Glomerular endothelial cell (primary cell): Measurements from ENCODE around the gene DNER. TPM values are rescaled to one million over a fixed set of nuclear protein-coding genes. Genes with fewer than 3 reads are reported as not detected.

ENCODE experiments used
- DNase-seq: peaks from one replicate; pipeline ENCODE4 v3.0.0-alpha.2; 2011; ENCODE audit warnings: low read depth, low spot score; ENCODE audit errors: extremely low read depth
- total RNA-seq: library from RNA; depleted of rRNA; stranded (reverse); fragments of >200 nt; gene quantifications from 2 replicates; pipeline ENCODE4 v1.2.3, GENCODE V29; 2015

DNER gene
- total RNA-seq, 1 donor from 2014 or later = 5.4 TPM

DNA sequence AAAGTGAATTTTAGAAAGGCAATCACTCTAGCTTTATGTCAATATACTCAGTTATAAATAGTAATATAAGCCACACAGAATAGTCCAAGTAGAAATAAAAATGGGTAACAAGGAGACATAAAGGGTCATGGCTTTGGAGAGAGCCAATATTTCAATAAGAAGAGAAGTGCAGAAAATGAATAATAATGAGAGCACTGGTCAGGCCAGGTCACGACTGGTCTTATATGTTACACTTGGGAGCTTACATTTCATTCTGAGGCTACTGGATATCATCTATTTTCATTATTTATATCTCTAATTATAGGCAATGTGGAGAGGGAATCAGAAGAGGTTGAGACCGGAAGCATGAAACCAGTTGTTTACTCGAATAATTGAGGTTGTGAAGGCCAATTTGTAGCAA, 262.5 kb downstream of the DNER start:
- no peak for DNase-seq

DNA sequence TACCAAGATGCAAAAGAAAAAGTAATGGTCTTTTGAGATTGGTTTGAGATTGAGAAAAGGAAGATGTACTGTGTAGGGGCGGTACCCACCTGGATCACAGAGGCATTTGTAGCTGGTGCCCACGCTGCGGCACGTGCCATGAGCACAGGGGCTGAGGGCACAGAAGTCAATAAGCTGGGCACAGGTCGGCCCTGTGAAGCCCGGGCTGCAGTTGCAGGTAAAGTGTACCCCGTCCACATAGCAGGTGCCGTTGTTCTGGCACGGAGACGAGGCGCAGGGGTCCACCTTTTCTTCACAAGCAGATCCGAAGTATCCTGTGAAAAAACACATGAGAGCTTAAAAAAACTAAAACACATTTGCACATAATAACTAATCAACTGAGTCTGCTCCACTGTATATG, 267.1 kb downstream of the DNER start:
- DNase-seq = no peak

DNA sequence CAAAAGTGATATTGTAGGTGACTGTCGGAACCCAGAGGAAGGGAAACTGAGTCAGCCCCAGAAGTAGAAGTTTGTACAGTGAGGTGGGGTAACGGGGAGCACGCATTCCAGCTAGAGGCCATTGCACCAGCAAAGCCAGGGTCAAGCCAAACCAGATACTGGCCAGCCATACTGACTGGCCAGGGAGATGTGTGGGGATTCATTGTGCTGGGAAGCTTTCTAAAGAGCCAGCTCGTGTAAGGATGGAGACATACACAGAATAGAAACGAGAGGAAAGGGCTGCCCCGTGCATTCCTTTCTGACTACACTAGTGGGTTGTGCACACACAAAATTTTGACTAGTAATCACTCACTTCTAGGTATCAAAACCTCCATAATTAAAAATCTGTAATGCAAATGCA, 268.0 kb downstream of the DNER start:
- no peak for DNase-seq

DNA sequence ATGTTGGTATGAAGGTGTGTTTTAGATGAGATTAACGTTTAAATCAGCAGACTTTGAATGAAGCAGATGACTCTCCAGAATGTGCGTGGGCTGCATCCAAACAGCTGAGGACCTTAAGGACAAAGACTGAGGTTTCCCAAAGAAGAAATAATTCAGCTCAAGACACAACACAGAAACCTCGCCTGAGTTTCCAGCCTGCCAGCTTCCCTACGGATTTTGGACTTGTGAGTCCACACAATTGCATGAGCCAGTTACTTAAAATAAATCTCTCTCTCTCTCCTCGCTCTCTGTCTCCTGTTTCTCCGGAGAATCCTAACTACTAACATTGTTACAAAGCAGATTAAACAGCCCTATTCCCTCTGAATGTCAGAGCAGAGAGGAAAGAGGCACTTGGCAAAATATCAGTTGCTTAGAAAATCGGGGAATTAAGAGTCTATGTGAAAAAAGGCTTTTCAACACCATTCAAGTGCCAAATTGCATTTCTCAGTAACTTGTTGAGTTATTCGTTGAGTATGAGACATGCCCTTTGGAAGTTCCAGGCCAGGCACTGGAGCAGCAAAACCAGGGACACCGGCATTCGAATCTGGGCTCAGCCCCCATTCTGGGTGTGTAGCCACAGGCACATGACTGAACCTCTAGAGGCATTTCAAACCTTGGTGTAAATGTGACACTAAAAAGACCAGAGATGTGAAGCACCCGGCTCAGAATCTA, 268.7 kb downstream of the DNER start:
- no peak for DNase-seq

DNA sequence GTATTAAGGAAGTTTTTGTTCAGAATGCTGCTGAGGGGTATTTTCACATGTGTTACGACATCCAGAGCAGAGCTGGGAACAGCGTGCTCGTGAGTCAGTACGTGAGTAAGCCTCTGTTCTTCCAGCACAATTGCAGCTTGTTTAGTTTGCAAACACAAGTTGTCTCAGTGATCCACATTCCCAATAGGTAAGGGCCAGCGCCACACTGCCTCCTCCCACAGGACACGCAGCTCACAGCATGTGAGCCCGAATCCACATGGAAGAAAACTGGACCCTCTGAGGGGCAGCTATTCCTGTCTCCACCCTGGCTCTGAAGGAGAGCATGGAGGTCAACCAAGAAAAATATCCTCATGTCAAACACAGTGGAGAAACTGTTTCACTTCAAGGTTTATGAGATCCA, 269.3 kb downstream of the DNER start:
- DNase-seq = peak; percentile 66

DNA sequence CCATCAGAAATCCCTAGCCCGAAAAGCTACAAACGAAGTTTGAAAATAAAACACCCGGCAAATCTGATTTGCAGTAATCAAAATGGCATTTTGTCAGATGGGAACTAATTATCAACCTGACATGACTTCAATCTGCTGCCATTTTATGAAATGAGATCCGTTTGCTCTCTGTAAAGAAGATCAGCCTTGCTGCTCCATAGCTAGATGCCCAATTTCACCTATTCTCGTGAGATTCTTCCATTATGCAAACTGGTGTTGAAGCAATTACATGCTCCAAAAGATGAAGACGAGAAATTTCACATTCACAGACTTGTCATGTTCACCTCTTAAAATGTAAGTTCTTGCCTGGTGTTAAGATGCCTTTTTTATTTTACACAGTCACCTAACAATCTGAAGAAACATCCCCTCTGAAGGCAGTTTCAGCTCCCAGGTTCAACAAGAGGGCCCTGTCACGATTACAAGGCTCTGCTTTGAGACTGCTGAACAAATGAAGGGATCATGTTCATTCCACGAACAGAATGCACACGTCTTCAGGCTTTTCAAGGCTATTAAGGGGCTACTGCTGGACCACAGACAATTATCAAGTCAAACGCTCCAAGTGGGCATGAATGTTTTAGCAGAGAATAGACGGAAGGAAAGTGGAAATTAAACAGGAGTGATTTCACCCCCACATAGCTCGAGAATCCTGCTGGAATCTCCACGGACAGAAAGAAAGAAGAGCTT, 270.6 kb downstream of the DNER start:
- no peak for DNase-seq

DNA sequence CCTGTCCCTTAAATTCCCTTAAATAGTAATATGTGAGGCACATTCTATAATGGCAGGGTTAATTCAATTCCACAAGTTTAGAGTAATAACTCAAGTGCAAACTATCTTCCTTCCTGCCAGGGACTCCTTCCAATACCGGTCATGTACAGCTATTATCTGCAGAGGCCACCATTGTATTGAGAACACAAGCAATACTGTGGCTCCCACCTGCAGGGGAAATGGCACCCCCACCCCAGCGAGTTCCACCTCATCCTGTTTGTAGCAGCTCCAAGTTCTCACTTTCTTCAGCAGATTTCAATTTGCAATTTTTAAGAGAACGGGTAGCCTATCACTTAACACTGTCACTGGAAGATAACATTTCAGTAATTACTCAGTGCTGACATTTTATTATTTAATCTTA, 271.2 kb downstream of the DNER start:
- no peak for DNase-seq

DNA sequence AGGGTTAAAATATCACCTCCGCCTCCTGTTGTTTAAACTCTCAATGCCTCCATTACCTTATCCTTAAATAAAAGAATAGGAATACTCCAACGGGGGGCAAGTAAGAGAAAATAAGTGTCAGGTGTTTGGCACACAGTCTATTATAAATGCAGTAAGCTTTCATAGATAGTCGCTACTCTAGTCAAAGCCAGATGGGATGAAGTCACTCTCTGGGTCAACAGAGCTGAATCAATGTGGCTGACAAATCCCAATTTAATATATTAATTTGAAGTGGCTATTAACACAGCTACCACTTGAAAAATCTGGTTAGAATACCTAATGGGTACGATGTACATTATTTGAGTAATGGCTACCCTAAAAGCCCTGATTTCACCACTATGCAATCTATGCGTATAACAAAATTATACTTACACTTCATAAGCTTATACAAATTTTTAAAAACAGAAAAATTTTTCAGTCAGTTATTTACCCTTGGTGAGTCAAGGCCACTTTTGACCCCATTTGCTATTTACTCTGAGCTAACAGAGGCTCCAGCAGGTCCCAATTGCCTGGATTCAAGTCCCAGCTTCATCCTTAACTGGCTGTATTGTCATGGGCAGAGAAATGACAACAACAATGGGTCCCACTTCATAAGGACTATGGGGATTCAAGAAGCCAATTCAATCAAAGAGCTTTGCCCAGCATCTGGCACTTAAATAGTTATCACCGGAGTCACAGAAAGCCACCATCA, 275.8 kb downstream of the DNER start:
- no peak for DNase-seq

DNA sequence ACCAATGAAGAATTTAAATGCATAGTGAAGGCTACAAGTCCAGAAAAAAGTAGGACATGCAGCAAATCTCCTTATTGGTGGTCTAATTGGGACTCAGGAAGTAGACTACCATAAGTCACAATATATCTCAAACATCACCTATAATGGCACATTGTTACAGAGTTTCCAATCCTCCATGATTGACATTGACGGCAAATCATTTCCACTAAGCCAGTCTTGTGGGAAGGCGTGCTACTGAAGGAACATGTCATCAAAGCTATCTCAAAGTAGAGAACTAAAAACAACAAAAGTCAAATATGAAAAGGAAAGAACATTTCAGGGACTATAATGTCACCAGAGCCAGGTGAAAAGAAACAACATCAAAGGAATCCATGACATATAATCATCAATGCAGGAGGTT, 276.9 kb downstream of the DNER start:
- DNase-seq = no peak

DNA sequence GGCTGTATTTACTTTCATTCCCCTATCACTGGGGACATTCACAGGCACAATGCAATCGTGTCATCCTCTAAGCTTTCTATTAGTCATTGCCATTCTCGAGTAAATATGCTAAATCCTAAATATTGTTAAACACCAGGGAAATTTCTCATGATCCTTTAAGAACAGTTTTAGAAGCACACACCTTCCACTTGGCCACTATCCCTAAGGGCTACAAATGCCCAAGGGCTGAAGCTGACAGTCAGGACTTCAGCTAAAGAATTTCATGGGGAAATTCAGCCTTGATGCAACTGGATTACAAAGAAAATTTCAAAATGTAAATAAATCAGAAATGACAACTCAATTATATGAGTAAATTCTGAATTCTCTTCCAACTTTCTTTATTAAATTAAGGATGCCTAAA, 280.2 kb downstream of the DNER start:
- DNase-seq = no peak

DNA sequence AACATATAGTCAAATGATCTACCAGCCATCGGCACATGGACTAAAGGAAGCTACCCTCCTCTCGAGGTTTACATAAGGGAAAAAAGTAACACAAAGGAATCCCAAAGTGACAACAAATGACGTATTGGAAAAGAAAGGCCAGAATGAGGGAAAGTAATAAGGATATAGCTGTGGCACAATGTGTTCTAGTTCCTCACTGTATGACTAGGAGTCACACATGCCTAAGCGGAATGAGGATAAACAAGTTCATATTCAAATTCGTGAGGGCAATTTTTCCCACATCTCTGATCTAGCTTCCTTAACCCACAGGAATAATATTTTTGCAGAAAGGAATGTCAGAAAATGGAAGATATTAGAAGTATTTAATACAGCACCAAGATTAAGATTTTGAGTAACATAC, 281.0 kb downstream of the DNER start:
- DNase-seq = no peak

DNA sequence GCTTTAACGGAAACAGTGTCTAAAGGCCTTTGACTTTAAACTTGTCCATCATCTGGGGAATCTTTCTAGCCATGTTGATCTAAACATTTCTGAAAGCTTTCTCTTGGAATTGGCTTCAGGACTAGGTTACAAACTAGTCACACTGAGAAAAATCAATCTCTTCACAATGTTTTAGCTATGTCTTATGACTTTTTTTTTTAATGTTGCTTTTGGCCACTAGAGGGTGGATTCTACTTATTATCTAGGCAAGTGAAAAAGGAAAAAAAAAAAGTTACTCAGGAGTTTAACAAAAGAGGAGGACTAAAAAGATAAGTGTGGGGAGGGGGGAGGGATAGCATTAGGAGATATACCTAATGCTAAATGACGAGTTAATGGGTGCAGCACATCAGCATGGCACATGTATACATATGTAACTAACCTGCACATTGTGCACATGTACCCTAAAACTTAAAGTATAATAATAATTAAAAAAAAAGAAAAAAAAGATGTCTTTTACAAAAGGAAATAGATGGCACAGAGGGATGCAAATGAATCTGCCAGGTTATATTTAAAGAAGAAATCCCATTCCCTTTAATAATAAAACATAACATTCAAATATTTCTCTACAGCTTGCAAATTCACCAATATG, 282.9 kb downstream of the DNER start:
- DNase-seq = no peak

DNA sequence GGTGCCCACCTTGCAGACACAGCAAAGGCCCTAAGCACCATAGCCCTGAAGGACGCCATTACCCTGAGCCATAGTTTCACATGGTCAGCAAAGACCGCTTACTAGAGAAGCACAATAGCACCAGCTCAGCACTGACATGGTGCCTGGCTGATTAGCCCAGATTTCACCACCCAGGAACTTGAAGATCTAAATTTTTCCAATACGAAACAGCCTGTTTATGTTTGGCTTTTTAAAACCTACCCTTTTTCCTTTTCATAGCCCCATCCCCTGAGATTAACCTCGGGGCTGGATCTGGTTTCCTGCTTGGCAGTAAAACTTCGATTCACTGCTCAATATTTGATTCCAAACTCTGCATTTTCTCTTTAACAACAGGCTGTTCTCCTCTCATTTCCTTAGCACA, 284.8 kb downstream of the DNER start:
- DNase-seq = no peak

DNA sequence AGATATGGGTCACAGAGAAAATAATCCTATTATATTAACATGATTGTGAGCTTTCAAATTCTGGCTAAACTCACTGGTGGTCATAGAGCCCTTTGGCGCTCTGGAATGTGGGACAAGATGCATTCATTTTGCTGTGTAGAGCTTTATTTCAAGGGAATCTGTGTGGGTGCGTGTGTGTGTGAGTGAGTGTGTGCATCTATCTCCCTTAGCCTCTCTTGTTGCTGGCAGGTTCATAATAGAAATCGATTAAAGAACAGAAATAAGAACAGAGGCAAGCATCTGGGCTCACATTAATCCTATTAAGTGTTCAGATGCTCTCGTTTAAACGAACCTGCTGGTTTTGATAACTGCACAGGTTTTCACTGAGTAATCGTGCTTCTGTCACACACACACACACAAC, 287.9 kb downstream of the DNER start:
- no peak for DNase-seq

DNA sequence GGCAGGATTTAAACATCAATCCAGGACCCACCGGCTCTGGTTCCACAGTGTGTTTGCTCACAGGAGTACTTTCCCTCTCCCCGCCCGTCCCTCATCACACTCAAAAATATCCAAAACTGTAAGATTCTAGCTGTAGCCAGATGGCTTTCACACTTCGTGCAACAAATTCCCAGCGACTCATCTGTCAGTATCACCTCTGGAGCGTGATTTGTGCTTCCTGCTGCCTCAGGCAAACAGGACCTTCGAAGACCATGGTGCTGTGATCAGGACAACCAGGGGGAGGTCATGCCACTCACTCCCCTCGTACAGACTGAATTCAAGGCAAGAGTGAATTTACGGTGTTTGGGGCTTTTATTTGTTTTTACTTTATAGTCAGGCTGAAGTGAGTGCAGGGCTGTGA, 288.8 kb downstream of the DNER start:
- DNase-seq = no peak

DNA sequence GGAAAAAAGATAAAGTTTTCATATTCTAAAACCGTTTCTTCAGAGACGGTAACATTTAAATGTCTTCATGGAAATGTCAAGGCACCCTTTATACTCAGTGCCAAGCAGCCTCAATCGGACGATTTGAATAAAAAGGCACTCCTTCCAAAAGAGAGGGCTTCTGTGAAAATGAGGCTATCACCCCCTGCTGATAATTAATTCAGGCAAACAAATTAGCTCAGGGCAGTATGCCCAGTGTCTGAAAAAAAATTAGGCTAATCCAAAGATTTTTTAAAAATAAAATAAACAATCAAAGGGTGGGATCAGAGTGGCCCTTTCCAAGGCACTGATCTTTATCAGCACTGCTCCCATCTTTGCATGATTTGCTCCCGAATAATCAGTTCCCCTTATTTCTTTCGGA, 292.3 kb downstream of the DNER start:
- no peak for DNase-seq

DNA sequence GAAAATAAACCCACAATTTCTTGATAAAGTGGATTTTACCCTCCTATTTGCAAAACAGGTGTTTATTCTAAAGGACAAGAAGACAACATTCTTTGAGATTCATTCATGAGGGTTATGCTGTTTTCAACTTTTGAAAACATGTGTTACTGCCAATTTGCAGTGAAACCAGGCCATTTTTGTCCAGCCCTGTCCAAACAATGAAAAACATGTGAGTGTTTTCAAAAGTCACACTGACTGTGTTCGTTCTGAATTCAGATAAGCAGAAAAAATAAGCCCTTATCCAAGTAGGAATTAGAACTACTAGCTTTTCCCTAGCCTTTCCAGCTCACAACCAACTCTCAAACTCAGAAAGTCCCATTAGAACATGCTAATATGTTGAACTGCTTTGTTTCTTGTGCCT, 295.2 kb downstream of the DNER start:
- no peak for DNase-seq

DNA sequence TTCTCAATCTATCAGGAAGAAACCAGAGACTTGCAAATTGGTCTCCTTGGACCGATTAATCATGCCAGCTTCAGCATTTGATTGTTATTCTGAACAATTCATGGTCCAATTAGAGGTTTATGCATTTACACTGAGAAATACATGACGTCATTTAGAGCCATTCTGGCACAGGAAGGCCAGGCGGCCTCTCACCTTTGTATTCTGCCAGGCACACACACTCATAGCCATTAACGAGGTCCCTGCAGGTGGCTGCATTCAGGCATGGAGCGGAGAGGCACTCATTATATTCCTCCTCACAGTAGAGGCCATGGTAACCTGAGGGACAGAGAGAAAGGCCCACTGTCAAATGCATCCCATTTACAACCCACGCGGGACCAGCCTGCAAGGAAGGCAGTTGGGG, 296.4 kb downstream of the DNER start:
- no peak for DNase-seq

DNA sequence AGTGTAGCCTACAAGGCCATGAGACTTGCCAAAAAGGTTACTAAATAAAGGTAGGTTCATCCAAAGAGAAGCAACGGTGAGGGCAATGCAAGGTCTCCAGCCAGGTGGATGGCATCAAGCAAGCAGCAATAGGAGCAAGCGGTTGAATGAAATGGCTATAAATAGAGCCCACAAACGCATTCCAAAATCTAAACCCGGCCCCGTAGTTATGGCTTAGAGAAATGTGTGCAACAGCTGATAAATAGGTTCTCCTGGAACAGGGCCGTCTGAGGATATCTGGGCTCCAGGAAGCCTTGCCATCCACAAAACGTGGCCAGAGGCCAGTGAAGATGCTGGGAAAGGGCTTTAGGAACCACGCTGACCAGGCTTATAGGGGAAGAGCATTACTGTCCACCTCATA, 297.2 kb downstream of the DNER start:
- DNase-seq = no peak

DNA sequence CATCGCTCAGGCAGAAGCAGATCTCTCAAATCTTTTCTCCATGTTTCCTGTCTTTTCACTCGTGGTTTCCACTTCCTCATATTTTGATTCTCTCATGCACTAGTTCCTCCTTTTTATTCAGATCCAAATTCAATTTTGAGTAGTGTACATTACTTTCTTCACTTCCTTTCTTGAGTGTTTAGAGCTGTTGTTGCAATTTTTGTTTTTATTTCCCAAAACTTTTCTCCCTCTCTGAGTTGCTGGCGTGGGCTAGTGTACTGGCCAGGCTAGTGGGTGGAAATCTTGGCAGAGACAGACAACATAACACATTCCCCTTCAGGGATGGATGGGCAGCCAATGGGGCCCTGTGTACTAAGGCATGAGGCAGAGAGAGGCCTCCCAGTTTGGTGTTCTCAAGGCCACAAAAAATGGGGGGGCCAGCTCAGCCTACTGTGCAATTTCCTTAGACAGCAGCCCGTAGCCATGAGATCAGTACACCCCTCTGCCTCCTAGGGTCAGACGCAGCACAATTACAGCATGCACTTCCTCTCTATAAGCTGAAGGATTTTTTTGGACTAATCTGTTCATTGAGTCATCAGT, 298.1 kb downstream of the DNER start:
- DNase-seq = no peak

DNA sequence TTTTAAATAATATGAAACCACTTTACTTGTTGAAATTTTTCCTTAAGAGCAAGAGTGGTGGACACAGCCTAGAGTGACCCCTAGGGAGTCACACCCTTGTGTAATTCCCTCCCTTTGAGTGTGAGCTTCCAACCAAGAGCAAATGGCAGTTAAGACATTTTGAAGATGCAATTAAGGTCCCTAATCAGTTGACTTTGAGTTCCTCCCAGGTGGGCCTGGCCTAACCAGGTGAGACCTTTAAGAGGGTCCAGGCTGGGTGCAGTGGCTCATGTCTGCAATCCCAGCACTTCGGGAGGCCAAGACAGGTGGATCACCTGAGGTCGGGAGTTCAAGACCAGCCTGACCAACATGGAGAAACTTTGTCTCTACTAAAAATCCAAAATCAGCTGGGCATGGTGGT, 299.7 kb downstream of the DNER start:
- no peak for DNase-seq
